Endothelial cell of umbilical vein (primary cell): Measurements from ENCODE around the gene SPAG4. TPM values are rescaled to one million over a fixed set of nuclear protein-coding genes. Genes with fewer than 3 reads are reported as not detected.

Experiments used
- BruUV-seq: library from RNA; stranded (reverse); fragments of 400-500 nt; replicated peaks from 2 replicates; lab custom pipeline; 2021; lab: Mats Ljungman, UMichigan
- CTCF ChIA-PET: fragments of 300-600, 350-600 bp; sonication (Branson Sonifier 250); formaldehyde crosslinking; loops from one replicate; lab custom pipeline; 2021; ENCODE audit warnings: antibody characterized with exemption, inconsistent platforms; lab: Charles Lee
- POLR2A ChIA-PET: fragments of 300-600, 350-600 bp; sonication (Branson Sonifier 250); formaldehyde crosslinking; loops from one replicate; lab custom pipeline; 2021; ENCODE audit warnings: antibody characterized with exemption, inconsistent platforms; lab: Charles Lee
- DNase-seq: peaks from one replicate; pipeline ENCODE4 v3.0.0-alpha.2; 2011; ENCODE audit warnings: low read depth, low spot score
- FAIRE-seq: peaks from 2 replicates; lab custom pipeline; 2011; peaks lifted over from hg19 to GRCh38; lab: Jason Lieb, UNC
- H2AFZ ChIP-seq: 2 replicates; pipeline ENCODE4 v1.6.0; 2012; ENCODE audit warnings: low read depth, low read length, control low read depth, inconsistent platforms
- H3K27ac ChIP-seq: 2 replicates; pipeline ENCODE4 v1.5.1; 2011; ENCODE audit warnings: low read depth, mild to moderate bottlenecking, control low read depth, low read length, moderate library complexity; ENCODE audit not compliant: insufficient read depth
- H3K27me3 ChIP-seq, 2 experiments: 2 replicates each; pipeline versions ENCODE4 v1.6.0 to v1.6.1; 2011; ENCODE audit warnings: low read length in 2 of 2, mixed read lengths in 1 of 2; ENCODE audit not compliant: control insufficient read depth in 2 of 2, insufficient read depth in 2 of 2
- H3K36me3 ChIP-seq, 2 experiments: 2 replicates in 1 of 2; 3 replicates in 1 of 2; pipeline ENCODE4 v1.5.1; 2011; ENCODE audit warnings: low read length in 2 of 2, mild to moderate bottlenecking in 1 of 2, moderate library complexity in 1 of 2; ENCODE audit not compliant: control insufficient read depth in 2 of 2, insufficient read depth in 2 of 2; ENCODE audit errors: extremely low read depth in 1 of 2
- H3K4me1 ChIP-seq: 3 replicates; pipeline ENCODE4 v1.5.1; 2011; ENCODE audit warnings: mild to moderate bottlenecking, low read length; ENCODE audit not compliant: control insufficient read depth, insufficient read depth; ENCODE audit errors: extremely low read depth
- H3K4me2 ChIP-seq: 2 replicates; pipeline ENCODE4 v1.6.1; 2011; ENCODE audit warnings: low read length, control low read depth, mixed read lengths; ENCODE audit not compliant: insufficient read depth
- H3K4me3 ChIP-seq, 3 experiments: fragments of 200-600 bp in 1 of 3; sonication (generic), shearing (Covaris generic) in 1 of 3; replicated peaks in 1 of 3; 2 replicates each; pipeline ENCODE4 v1.5.1; 2011 to 2016; ENCODE audit warnings: control low read depth in 3 of 3, low read length in 3 of 3, mild to moderate bottlenecking in 2 of 3, inconsistent platforms in 1 of 3, low read depth in 1 of 3, moderate library complexity in 1 of 3; ENCODE audit not compliant: insufficient read depth in 1 of 3
- H3K79me2 ChIP-seq: 2 replicates; pipeline ENCODE4 v1.6.0; 2012; ENCODE audit warnings: low read length, inconsistent platforms; ENCODE audit not compliant: control insufficient read depth, insufficient read depth
- H3K9ac ChIP-seq: replicated peaks from 2 replicates; pipeline ENCODE3; 2011; ENCODE audit warnings: low read length, control low read depth; ENCODE audit not compliant: insufficient read depth; ENCODE audit errors: extremely low read depth
- H3K9me1 ChIP-seq: replicated peaks from 3 replicates; pipeline ENCODE4 v1.6.0; 2011; ENCODE audit warnings: mild to moderate bottlenecking, low read length; ENCODE audit not compliant: control insufficient read depth, insufficient read depth; ENCODE audit errors: extremely low read depth
- H3K9me3 ChIP-seq: replicated peaks from 2 replicates; pipeline ENCODE4 v1.5.1; 2012; ENCODE audit warnings: low read length, inconsistent platforms; ENCODE audit not compliant: control insufficient read depth, insufficient read depth
- H4K20me1 ChIP-seq: replicated peaks from 2 replicates; pipeline ENCODE3; 2011; ENCODE audit warnings: mild to moderate bottlenecking, low read length; ENCODE audit not compliant: control insufficient read depth, insufficient read depth; ENCODE audit errors: extremely low read depth
- CTCF ChIP-seq, 2 donors: IDR thresholded peaks; 1 replicate in 1 of 2; 2 replicates in 1 of 2; pipeline ENCODE4 v1.5.1; 2011; ENCODE audit warnings: low read length in 2 of 2, mild to moderate bottlenecking in 2 of 2, moderate library complexity in 2 of 2, control low read depth in 1 of 2, inconsistent platforms in 1 of 2, low read depth in 1 of 2; ENCODE audit not compliant: insufficient read depth in 1 of 2; ENCODE audit errors: extremely low read depth in 1 of 2
- FOS ChIP-seq: IDR thresholded peaks from 2 replicates; pipeline ENCODE4 v1.6.1; 2011; ENCODE audit warnings: mild to moderate bottlenecking, low read length, moderate library complexity, borderline replicate concordance; ENCODE audit not compliant: insufficient read depth
- JUN ChIP-seq: IDR thresholded peaks from 2 replicates; pipeline ENCODE4 v1.6.1; 2011; ENCODE audit warnings: borderline replicate concordance, low read depth; ENCODE audit not compliant: insufficient read length, insufficient read depth
- MAX ChIP-seq: IDR thresholded peaks from 2 replicates; pipeline ENCODE4 v1.6.1; 2011; ENCODE audit not compliant: insufficient read depth, insufficient read length
- POLR2AphosphoS5 ChIP-seq: IDR thresholded peaks from 2 replicates; pipeline ENCODE4 v1.6.1; 2012; ENCODE audit warnings: low read depth, mild to moderate bottlenecking, control low read depth, low read length, moderate library complexity; ENCODE audit not compliant: insufficient read depth
- dilution Hi-C: fragments of 300-500 bp; cut with MboI; formaldehyde crosslinking; loops from one replicate; pipeline ENCODE4 v1.15.0; 2019; ENCODE audit warnings: low sequenced_read_pairs; ENCODE audit not compliant: extremely low pct_ligation_motif_present
- intact Hi-C: fragments of 100-400 bp; cut with micrococcal nuclease; formaldehyde crosslinking; loops from one replicate; pipeline ENCODE4 v1.10.0; 2022
- polyA plus RNA-seq, 4 experiments: library from polyadenylated mRNA; depleted of rRNA in 3 of 4; stranded (reverse) in 3 of 4; unstranded in 1 of 4; fragments of >200 nt; gene quantifications; 2 replicates each; pipeline versions ENCODE4 v1.2.1 to v1.2.3, GENCODE V29; 2011 to 2012; ENCODE audit warnings: missing spikeins in 1 of 4
- total RNA-seq: library from RNA; stranded (reverse); gene quantifications from 2 replicates; pipeline ENCODE4 v1.2.3, GENCODE V29; 2021

The SPAG4 gene
- total and polyA plus RNA-seq, 2 donors (not counting 3 experiments of a cell fraction or from before 2014, with no cell fraction given): 3.7 to 9.5 TPM

GRCh38 chr20:35602851-35603495 lies 12.7 kb upstream of the SPAG4 start:
- POLR2A ChIA-PET: no interaction called here
- dilution Hi-C loops: no loop called here
- Histone ChIP-seq H3K27me3 (peaks cover 11 to 13% of the 10 kb centered on the region in 2 experiments), H4K20me1 (no peaks in the 10 kb centered on the region), H3K4me3 (no peak overlapping the region), H3K9ac (no peak overlapping the region), H3K79me2 (no peaks in the 10 kb centered on the region), H3K4me1 (peaks cover 8% of the 10 kb centered on the region), H3K27ac (no peak overlapping the region), H3K9me3 (no peaks in the 10 kb centered on the region), H3K4me2 (no peak overlapping the region), H3K9me1 (no peaks in the 10 kb centered on the region), H3K36me3 (no peaks in the 10 kb centered on the region), H2AFZ (no peak overlapping the region)
- TF ChIP-seq CTCF (IDR thresholded peaks at IDR 0.05; ENCODE audit: extremely low read depth in 1 of 2, insufficient read depth in 1 of 2, low read depth in 1 of 2, low read length in 2 of 2): no peak
- TF ChIP-seq POLR2AphosphoS5: no peak
- TF ChIP-seq FOS: no peak
- no peak for TF ChIP-seq MAX
- no peak for TF ChIP-seq JUN
- intact Hi-C loops: loop anchor here (5.0 kb wide), 2 partner anchors 94 to 141 kb away; partner anchors contain the start of genes NFS1 and ROMO1
- DNase-seq (no peak), FAIRE-seq (no peak)
- no TSS peak for BruUV-seq
- CTCF ChIA-PET: interaction anchor here (1.5 to 2.0 kb wide), 3 partner anchors 14 to 19 kb away, joined by 3 to 12 read pairs (median 7); no protein-coding TSS in a partner anchor
